HG02884 (cell line): ENCODE results near the gene F2R.

Source experiments
- ATAC-seq: cut with Tn5 transposase; IDR thresholded peaks from one replicate; pipeline ENCODE4 v1.9.1; 2021; ENCODE audit warnings: mild to moderate bottlenecking, moderate library complexity; ENCODE audit not compliant: unreplicated experiment

F2R gene

DNA sequence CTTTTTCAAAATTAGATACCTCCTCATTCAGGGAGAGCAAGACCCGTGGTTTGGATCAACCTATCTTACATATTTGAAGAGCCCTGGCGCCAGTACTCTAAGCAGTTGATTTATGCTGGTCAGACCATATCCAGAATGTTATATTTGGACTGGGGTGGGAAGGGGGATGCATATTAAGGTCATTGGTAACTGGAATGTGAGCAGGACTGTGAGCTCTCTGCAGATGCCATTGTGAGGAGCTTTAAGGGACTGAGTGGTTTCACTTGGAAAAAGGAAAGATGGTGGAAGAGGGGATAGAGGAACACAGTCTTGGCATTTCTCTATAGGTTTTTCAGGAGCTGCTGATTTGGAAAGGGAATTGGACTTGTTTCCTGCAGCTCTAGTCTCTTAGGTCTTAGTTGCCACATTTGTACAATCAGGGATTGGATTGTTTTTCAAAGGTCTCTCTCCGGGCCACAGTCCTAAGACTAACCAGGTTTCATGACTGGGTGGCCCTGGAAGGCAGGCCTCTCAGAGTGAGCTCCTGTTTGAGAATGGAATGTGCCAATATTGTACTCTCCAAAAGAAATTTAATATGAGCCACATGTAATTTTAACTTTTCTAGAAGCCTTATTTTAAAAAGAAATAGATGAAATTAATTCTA lies 25.8 kb upstream of the F2R start:
- no peak for ATAC-seq

DNA sequence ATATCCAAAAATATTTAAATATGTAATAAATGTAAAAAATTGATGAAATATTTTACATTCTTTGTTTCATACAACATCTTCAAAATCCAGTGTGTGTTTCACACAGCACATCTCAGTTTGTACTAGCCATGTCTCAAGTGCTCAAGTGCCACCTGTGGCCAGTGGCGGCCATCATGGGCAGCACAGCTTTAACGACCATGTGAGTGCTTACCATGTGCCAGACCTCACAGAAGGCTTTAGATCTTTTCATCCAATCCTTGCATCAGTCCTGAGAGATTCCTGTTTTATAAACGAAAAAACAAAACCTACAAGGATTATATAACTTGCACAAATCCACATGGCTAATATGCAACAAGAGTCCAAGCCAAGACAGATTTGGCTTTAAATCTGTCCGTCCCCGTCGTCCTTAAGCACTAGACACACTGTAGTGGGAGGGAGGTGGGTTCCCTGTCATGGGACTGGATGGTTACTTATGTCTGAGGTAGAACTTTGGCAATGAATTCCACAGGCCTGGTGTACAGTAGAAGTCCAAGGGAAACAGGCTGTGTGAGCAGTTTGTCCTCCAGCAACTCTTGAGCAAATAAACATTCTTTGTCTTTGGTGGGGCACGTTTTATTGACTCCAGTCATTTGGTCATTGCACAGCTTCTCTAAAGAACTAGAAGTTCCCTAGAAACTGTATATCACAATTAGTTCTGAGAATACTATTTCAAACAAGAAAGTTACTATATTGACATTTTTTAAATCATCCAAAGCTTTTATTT lies 25.0 kb upstream of the F2R start:
- no peak for ATAC-seq

DNA sequence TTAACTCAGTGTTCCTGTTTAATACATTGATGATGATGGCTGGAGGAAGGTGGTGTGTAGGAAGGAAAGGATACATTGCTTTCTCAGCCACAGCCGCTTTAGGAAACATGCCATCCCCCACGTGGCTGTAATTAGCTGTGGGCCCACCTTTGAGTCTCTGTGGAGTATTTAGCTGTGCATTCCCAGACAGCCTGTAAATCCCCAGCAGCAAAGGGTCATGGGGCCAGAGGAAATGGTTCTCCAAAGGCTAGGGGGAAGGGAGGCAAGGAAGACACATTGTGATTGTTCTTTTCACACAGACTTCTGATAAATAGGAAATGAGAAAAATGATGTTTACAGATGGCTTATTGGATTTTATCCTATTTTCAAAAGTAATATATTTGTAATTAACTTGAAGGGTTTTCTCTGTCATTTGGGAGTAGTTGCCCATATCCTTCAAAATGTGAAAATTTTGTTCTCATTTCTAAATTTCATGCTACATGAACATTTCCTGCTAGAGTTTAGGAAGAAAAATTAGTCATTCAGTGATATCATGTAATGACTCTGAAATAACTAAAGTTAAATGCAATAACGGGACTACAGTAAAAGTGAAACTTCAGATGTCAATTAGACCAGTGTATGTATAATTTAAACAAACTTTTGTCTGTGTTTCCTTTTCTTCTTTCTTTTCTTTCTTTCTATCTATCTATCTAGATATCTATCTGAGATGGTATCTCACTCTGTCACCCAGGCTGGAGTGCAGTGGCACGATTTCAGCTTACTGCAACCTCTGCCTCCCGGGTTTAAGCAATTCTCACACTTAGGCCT lies 24.3 kb upstream of the F2R start:
- ATAC-seq = no peak

DNA sequence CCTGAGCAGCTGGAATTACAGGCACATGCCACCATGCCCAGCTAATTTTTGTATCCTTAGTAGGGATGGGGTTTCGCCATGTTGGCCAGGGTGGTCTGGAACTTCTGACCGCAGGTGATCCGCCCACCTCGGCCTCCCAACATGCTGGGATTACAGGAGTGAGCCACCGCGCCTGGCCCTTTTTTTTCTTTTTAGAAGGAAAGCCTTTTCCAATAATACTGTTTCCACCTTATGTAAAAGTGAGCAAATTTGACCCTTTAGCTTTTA lies 23.7 kb upstream of the F2R start:
- no peak for ATAC-seq

DNA sequence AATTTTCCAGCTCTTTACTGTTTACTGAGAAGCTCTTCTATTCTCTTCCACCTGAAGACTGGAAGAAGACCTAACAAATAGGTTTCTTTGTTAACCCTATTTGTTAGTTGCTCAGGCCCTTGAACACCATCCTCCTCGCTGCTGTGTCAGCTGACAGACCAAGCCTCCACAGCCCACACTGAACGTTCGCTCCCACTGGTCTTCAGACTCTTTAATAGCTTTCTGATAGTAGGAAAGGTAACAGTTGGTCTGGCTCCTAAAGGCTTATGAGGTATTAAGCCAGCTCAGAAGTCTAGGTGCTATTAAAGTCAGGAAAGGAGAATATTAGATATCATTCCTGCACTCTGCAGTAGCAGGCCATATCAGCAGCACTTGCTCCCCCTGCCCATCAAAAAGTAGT lies 23.3 kb upstream of the F2R start:
- ATAC-seq = no peak

DNA sequence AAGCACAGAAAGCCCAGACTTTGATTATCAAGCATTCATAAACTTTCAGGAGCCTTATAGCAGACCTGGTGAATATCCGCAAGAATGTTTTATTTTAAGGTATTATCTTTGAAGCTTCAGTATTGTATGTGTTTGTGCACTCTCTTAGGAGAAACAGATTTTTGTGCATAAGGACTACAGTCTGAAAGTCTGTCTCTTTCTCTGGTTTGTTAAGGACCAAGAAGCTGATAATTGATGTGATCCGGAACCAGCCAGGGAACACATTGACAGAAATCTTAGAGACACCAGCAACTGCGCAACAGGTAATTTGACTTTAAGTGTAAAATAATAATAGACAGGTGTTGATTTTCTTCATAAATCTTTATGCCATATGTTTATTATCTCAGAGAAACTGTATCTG lies 22.8 kb upstream of the F2R start:
- no peak for ATAC-seq

DNA sequence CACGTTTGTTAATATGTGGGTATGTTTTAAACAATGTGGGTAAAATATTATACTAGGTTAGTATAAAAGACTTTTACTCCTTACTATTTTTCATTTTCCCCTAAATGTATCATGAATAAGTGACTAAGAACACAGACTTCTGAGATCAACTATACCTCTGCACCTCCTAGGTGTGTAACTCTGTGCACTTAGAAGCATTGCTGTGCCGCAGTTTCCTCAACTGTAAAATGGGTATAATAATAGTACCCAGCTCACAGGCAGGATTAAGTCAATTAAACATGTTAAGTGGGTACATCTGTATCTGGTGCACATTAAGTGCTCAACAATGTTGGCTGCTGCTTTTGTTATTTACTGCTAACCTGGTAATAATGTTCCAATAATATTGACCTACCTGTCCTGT lies 21.6 kb upstream of the F2R start:
- no peak for ATAC-seq

DNA sequence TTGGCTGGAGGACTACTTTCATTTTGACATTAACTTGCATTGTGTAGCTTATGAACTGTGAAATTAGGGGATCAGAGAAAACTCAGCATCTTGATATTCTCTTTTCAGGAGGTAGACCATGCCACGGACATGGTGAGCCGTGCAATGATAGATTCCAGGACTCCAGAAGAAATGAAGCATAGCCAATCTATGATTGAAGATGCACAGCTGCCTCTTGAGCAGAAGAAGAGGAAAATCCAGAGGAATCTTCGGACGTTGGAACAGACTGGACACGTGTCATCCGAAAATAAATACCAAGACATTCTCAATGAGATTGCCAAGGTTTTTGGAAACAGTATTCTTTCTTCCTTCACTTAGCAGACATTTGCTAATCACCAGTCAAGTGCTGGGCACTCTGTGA lies 20.6 kb upstream of the F2R start:
- ATAC-seq = no peak

DNA sequence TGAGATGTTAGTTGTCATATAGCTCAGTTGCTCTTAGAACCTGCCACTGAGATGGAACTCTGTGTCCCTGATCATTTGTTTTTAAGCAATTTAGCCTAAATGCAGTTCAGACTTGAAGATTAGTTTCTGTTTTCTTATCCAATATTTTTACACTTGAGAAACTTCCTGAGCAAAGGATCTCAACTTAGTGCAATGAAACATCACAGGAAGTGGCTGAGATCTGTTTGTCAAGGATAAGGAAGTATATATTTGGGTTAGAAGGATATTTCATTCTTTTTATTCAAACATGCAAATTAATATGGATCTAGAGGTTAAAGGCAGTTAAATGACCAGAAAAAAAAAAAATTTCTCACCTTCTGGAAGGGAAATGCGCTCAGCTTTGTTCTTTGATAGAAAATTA lies 19.7 kb upstream of the F2R start:
- no peak for ATAC-seq

DNA sequence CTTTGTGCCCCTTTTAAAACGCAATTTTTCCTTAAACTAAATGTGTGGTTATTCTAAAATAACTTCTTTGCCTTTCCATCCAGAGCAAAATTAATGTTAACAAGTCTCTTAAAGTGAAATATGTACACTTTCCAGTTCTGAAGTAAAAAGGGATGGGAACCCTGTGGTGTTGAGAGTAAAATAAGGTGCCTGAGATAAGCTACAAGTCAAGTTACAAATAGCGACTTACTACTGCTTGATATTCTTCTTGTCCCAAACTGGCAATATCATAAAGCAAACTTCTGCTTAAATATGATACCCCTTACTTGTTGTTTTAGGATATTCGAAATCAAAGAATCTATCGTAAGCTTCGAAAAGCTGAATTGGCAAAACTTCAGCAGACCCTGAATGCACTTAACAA lies 18.3 kb upstream of the F2R start:
- ATAC-seq = no peak

DNA sequence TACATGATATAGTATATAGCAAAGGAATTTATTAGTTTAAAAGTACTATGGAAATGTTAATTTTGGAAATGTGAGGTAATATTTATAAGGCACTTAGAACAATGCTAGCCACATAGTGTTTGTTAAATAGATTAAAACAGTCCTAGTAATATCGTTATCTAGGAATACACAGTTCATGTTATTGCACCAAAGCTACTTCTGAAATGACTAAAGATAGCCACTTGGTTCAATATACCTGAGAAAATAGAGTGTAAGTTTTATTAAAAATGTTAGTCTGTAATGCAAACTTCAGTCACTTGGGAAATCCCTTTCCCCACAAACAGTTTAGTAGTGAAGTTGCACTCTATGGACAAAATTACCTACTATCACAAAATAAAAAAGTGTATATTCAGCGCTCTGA lies 15.4 kb upstream of the F2R start:
- no peak for ATAC-seq

DNA sequence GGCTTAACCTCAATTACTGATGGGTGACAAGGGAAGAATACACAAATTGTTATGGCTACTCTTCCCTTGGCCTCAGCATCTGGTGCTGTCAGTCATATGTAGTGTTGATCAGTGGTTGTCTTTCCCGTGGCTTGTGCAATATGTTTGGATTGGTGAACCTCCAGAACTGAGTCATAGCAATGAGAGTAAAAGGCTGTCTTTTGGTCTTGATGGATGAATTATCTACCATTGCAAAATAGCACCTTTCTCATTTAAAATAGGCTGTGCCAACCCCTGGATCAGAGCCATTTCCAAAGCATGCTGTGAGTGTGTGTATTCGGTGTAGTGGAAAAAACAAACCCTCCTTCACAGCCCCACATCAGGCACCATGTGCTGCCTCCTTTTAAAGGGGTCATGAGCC lies 14.6 kb upstream of the F2R start:
- no peak for ATAC-seq

DNA sequence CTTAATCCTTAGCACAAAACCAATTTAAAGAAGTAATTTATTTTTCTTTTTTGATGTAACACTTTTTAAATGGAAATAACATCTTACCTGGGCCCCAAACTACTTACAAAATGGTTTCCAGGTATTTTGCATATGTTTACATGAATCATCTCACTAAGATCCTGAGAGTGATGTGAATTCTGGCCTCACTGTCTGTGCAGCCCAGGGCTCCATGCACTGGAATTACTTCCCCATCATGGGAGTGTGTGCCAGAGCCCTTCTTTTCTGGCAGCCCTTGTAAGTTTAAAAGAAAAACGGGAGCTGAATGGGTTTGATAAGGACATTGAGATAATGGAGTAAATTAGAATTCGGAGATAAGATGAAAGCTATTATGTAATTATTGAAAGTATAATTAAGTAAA lies 12.2 kb upstream of the F2R start:
- ATAC-seq = no peak

DNA sequence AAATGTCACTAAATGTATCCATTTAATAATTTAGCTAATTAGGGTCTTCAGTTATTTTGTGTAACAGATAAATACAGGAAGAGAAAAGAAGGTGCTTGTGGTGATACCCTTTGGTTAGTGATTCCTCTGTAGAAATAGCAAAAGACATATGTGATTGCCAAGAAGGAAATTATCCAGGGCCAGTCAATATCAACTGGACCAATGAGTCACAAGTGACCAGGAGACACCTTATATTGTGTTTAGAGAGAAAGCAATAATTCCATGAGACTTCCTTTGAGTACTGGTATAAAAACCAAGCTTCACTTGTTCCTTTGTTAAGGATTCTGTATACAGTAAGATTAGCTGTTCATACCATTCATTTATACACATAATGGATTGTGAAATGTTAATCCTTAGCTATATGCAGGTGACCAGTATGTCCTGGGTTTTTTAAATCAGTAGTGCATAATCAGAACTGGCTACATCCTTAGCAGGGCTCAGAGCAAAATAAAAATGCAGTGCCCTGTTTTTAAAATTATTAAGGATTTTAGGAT lies 11.7 kb upstream of the F2R start:
- no peak for ATAC-seq

DNA sequence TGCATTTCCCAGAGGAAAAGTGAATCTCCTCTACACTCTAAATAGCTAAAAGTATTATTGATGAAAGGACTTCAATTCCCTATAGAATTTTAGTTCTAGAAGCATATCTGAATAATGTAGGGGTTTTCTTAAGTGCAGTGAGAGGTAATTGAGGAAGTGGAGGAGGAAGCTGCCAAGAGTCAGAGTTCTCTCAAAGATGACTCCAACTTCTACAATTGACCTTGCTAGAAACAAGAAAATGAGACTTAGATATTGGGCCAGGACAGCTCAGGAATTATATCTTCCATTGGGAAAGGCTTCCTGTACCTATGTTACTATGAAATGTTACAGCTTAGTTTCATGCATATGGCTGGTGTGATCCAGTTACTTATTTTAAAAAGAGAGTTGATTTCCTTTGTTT lies 10.4 kb upstream of the F2R start:
- no peak for ATAC-seq

DNA sequence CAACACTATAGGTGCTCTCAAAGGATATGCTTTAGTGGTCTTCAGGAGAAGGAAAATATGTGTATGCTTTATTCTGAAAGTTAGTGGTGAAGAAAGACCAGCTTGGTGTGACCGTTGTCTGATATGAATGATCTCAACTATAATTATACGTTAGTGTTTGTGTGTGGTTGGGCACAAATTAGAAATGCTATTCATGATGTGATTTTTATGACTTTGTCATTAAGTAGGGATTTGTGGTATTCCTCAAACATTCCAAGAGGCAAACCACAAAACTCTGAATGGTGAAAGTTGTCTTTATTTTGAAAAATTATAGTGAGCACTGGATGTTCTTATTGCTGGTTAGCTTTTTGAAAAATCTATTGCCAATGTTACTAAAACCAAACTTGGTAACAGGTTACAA lies 6.2 kb upstream of the F2R start:
- ATAC-seq = no peak

DNA sequence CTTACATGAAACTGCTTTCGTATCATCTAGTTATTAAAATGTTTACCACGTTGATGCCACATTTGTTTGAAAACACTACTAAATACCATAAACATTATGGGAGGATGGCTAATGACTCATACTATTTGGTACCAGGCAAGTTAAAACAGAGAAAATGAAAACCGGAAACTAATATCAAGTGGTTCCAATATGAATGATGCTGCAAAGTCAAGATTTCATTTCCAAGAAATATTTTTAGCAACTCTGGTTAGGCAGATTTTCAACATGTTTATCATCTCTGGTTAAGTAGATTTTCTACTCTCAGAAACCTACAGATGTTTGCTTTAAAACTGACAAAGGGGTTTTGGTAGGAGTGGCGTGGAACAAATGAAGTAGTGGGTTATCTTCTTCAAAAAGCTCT lies 4.9 kb upstream of the F2R start:
- ATAC-seq = no peak

DNA sequence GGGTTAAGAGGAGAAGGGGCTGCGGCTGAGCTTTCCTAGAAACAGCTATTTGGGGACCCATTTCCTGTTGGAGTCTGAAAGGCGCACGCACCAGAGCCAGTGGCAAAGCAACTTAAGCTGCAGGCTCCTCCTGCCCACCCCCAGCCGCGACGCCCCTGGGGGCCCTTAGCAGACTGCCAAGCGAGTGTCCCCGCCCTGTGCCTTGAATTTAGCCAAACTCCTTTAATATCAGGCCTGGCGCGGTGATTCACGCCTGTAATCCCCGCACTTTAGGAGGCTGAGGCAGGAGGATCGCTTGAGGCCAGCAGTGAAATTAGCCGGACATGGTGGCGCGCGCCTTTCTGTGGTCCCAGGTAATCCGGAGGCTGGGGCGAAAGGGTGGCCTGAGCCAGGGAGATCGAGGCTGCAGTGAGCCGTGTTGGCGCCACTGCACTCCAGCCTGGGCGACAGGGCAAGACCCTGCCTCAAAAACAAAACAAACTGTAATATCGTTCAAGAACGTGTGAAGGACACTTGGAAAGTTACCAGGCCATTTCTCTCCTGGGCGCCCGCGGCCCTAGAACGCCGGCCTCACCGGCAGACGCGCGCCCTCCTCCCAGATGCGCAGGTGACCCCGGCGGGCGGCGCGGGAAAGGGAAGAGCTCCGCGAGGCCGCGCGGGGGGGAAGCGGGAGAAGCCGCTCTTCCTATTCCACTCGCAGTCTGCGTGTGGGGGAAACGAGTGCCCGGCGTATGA lies 1.0 kb upstream of the F2R start:
- ATAC-seq = no peak

DNA sequence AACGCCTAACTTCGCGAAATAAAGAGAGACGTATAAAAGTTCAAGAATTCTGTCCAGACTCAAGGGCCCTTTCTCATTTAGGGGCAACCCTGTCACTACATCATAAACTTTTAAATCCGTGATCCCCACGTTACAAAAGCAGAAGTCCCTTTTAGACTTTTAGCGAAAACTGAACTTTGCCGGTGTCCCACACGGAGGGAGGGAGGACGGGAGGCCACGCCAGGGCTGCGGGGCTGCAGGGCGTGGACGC lies 515 bp upstream of the F2R start:
- ATAC-seq = peak; percentile 15

DNA sequence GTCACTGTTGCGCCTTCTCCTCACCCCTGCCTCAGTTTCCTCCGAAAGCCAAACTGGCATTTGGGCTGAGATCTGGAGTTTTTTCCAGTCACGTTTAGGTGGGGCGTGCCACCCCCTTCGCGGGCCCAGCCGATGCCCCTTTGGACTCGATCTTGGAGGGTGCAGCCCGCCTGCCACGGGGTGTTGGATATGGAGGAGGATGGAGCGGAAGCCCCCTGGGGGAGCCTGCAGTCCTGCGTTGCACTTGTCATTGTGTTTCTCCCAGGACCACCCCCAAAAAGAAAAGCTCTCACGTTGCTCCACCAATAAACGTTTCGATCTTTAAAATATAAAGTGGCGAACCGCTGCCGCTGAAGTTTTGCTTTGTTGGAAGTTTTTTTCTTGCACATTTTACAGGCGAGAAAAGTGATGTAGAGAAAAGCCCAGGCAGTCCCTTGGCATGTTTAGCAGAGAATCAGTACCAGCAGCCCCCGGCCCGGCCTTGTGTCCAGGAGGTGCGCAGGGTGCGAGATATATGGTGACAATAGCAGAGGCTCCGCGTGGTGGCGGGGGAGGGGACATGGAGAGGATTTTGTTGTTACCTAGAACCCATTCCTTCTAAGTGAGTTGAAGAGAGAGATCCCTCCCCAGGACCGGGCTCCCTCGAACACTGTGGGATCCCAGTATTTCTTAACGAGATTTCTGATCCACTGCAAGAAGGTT lies 681 bp downstream of the F2R start:
- no peak for ATAC-seq
